ENCODE data around the gene SDSL. TPM values are rescaled to one million over a fixed set of nuclear protein-coding genes. Genes with fewer than 3 reads are reported as not detected.
A peak's percentile ranks its signal among the peaks of the same experiment; 100 is the strongest.

The SDSL gene
- total RNA-seq, 1 donor from 2014 or later: 13.3 TPM

GRCh38 chr12:113479216-113479589, 57.0 kb downstream of the SDSL start:
- DNase-seq: no peak
- Histone ChIP-seq H3K4me1 (peaks cover 12% of the 10 kb centered on the region), H3K27ac (replicated peaks) (no peak overlapping the region), H3K9me3 (replicated peaks) (no peaks in the 10 kb centered on the region), H3K4me3 (no peak overlapping the region), H3K36me3 (no peaks in the 10 kb centered on the region), H3K27me3 (ENCODE audit: low read depth) (peaks cover 98% of the 10 kb centered on the region)
- TF ChIP-seq, protein P1, sequence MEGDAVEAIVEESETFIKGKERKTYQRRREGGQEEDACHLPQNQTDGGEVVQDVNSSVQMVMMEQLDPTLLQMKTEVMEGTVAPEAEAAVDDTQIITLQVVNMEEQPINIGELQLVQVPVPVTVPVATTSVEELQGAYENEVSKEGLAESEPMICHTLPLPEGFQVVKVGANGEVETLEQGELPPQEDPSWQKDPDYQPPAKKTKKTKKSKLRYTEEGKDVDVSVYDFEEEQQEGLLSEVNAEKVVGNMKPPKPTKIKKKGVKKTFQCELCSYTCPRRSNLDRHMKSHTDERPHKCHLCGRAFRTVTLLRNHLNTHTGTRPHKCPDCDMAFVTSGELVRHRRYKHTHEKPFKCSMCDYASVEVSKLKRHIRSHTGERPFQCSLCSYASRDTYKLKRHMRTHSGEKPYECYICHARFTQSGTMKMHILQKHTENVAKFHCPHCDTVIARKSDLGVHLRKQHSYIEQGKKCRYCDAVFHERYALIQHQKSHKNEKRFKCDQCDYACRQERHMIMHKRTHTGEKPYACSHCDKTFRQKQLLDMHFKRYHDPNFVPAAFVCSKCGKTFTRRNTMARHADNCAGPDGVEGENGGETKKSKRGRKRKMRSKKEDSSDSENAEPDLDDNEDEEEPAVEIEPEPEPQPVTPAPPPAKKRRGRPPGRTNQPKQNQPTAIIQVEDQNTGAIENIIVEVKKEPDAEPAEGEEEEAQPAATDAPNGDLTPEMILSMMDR (IDR thresholded peaks at IDR 0.05; ENCODE audit: borderline replicate concordance): no peak
- intact Hi-C loops (cut with micrococcal nuclease): no loop called here

DNA sequence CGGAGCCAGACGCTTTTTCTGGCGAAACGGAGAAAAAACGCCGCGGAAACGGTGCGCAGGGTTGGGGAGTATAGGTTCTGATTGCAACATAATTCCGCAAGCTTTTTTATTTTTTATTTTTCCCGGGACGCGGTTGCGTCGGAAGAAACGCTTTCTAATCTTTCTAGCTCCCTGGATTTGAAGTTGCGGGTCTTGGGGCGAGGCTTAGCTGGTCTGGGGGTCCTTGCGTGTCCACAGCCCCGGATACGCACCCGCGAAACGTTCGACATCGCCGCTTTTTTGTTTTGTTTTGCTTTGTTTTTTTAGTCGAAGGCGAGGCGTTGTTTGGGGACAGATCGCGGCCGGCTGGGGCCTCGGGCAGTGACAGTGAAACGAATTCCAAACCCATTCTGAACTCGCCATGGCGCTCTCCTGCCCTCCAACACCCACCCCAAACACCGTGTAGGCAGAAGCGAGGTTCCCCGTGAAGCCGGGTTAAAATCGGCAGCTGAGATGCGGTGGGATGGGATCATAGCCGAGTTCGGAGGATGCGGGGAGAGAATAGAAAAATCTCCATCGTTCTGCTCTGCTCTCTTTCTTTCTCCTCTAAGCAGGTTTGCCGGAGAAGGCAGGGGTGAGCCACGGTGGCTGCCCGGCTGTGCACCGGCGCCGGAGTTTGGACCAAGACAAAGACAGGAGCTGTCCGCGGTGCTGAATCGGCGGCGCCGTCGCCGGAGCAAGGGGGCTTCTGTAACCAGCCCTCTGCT, 57.6 kb downstream of the SDSL start:
- TF ChIP-seq, protein P1 (IDR thresholded peaks at IDR 0.05; ENCODE audit: borderline replicate concordance): no peak
- Histone ChIP-seq H3K4me1 (peaks cover 12% of the 10 kb centered on the region), H3K36me3 (no peaks in the 10 kb centered on the region), H3K27ac (replicated peaks) (no peak overlapping the region), H3K9me3 (replicated peaks) (no peaks in the 10 kb centered on the region), H3K4me3 (no peak overlapping the region), H3K27me3 (ENCODE audit: low read depth) (peaks cover 98% of the 10 kb centered on the region)
- DNase-seq: peak; percentile 44
- intact Hi-C loops (cut with micrococcal nuclease): no loop called here

GRCh38 chr12:113480336-113480971, 58.3 kb downstream of the SDSL start:
- Histone ChIP-seq H3K4me1 (peaks cover 12% of the 10 kb centered on the region), H3K27ac (replicated peaks) (no peak overlapping the region), H3K9me3 (replicated peaks) (no peaks in the 10 kb centered on the region), H3K27me3 (ENCODE audit: low read depth) (peaks cover 98% of the 10 kb centered on the region), H3K36me3 (no peaks in the 10 kb centered on the region), H3K4me3 (no peak overlapping the region)
- DNase-seq: no peak
- TF ChIP-seq, protein P1 (IDR thresholded peaks at IDR 0.05; ENCODE audit: borderline replicate concordance): no peak
- intact Hi-C loops (cut with micrococcal nuclease): no loop called here

- Histone ChIP-seq H3K27ac (replicated peaks) (no peak overlapping the region), H3K9me3 (replicated peaks) (no peaks in the 10 kb centered on the region), H3K36me3 (no peaks in the 10 kb centered on the region), H3K27me3 (ENCODE audit: low read depth) (peaks cover 100% of the 10 kb centered on the region), H3K4me3 (no peak overlapping the region), H3K4me1 (peaks cover 4% of the 10 kb centered on the region)
- TF ChIP-seq, protein P1 (IDR thresholded peaks at IDR 0.05; ENCODE audit: borderline replicate concordance): no peak
- intact Hi-C loops (cut with micrococcal nuclease): no loop called here
- DNase-seq: no peak
Observed at GRCh38 chr12:113482334-113482733, 60.2 kb downstream of the SDSL start.

DNA sequence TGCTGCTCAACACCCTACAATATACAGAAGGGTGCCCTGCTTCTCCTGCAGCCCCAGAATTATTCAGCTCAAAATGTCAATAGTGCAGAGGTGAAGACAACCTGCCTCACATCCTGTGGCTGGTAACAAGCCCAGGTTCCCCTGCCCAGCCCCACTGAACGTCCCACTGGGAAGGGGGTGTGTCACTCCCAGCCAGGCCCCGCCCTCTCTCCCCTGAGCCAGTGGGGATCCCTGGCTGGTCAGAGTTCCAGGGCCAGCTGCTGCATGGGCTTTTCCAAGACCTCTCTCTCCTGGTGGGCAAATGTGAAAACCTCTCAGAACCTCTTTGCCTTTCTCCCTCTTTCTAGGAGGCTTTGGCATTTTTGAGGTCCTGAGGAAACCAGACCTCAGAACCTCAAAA, 63.1 kb downstream of the SDSL start:
- intact Hi-C loops (cut with micrococcal nuclease): no loop called here
- TF ChIP-seq, protein P1 (IDR thresholded peaks at IDR 0.05; ENCODE audit: borderline replicate concordance): no peak
- Histone ChIP-seq H3K4me3 (no peak overlapping the region), H3K4me1 (no peaks in the 10 kb centered on the region), H3K36me3 (no peaks in the 10 kb centered on the region), H3K27me3 (ENCODE audit: low read depth) (peaks cover 96% of the 10 kb centered on the region), H3K27ac (replicated peaks) (no peak overlapping the region), H3K9me3 (replicated peaks) (no peaks in the 10 kb centered on the region)
- no peak for DNase-seq
